Mesenchymal stem cell (in vitro differentiated cells and primary cell): Measurements from ENCODE around the gene EDN3.

ENCODE experiments used
- DNase-seq: peaks from one replicate; pipeline ENCODE4 v3.0.0-alpha.2; 2013
- H2AFZ ChIP-seq: one replicate; pipeline ENCODE4 v1.6.1; 2013; ENCODE audit warnings: low read depth, mild to moderate bottlenecking, control low read depth, inconsistent platforms, low read length, moderate library complexity
- H2AK5ac ChIP-seq: 2 replicates; pipeline ENCODE4 v1.6.1; 2013; ENCODE audit warnings: low read length, moderate library complexity, mild to moderate bottlenecking, inconsistent platforms; ENCODE audit not compliant: severe bottlenecking
- H2BK120ac ChIP-seq: one replicate; pipeline ENCODE4 v1.6.1; 2013; ENCODE audit warnings: low read depth, mild to moderate bottlenecking, inconsistent platforms, low read length, moderate library complexity
- H2BK12ac ChIP-seq, 2 experiments: one replicate each; pipeline ENCODE4 v1.6.1; 2013; ENCODE audit warnings: inconsistent platforms in 2 of 2, low read length in 2 of 2, mild to moderate bottlenecking in 2 of 2, moderate library complexity in 2 of 2, control low read depth in 1 of 2
- H2BK15ac ChIP-seq: one replicate; pipeline ENCODE4 v1.6.1; 2013; ENCODE audit warnings: mild to moderate bottlenecking, low read depth, inconsistent platforms; ENCODE audit not compliant: poor library complexity, severe bottlenecking
- H2BK5ac ChIP-seq: 2 replicates; pipeline ENCODE4 v1.6.1; 2013; ENCODE audit warnings: low read depth, mild to moderate bottlenecking, low read length, control low read depth, inconsistent platforms; ENCODE audit not compliant: poor library complexity, severe bottlenecking
- H3K14ac ChIP-seq, 2 experiments: one replicate each; pipeline ENCODE4 v1.6.1; 2013; ENCODE audit warnings: inconsistent platforms in 2 of 2, low read length in 2 of 2, control low read depth in 1 of 2, mild to moderate bottlenecking in 1 of 2, moderate library complexity in 1 of 2
- H3K18ac ChIP-seq, 2 experiments: one replicate each; pipeline ENCODE4 v1.6.1; 2013; ENCODE audit warnings: inconsistent platforms in 2 of 2, low read length in 2 of 2, control low read depth in 1 of 2, low read depth in 1 of 2, mild to moderate bottlenecking in 1 of 2
- H3K23ac ChIP-seq, 2 experiments: one replicate each; pipeline ENCODE4 v1.6.1; 2013; ENCODE audit warnings: inconsistent platforms in 2 of 2, low read length in 2 of 2, mild to moderate bottlenecking in 2 of 2, moderate library complexity in 2 of 2, control low read depth in 1 of 2
- H3K27ac ChIP-seq: 2 replicates; pipeline ENCODE4 v1.5.1; 2013; ENCODE audit warnings: mild to moderate bottlenecking, moderate library complexity, low read length, control low read depth, inconsistent platforms; ENCODE audit not compliant: poor library complexity, severe bottlenecking
- H3K27me3 ChIP-seq, 2 experiments: 2 replicates each; pipeline versions ENCODE4 v1.6.1 to v1.7.0; 2013; ENCODE audit warnings: low read length in 2 of 2, mild to moderate bottlenecking in 2 of 2, moderate library complexity in 2 of 2, control low read depth in 1 of 2, inconsistent platforms in 1 of 2; ENCODE audit not compliant: control insufficient read depth in 1 of 2, insufficient read depth in 1 of 2
- H3K36me3 ChIP-seq, 2 experiments: 2 replicates each; pipeline versions ENCODE4 v1.6.1 to v1.7.0; 2013; ENCODE audit warnings: low read length in 2 of 2, control low read depth in 1 of 2, inconsistent platforms in 1 of 2, low read depth in 1 of 2, mild to moderate bottlenecking in 1 of 2; ENCODE audit not compliant: insufficient read depth in 2 of 2, control insufficient read depth in 1 of 2
- H3K4ac ChIP-seq, 2 experiments: one replicate each; pipeline ENCODE4 v1.6.1; 2013; ENCODE audit warnings: inconsistent platforms in 2 of 2, low read length in 2 of 2, mild to moderate bottlenecking in 2 of 2, moderate library complexity in 2 of 2, control low read depth in 1 of 2, low read depth in 1 of 2
- H3K4me1 ChIP-seq: 2 replicates; pipeline ENCODE4 v1.6.1; 2013; ENCODE audit warnings: low read depth, low read length, control low read depth; ENCODE audit not compliant: control insufficient read depth, insufficient read depth
- H3K4me2 ChIP-seq: 2 replicates; pipeline ENCODE4 v1.6.1; 2013; ENCODE audit warnings: low read length, mild to moderate bottlenecking, inconsistent platforms; ENCODE audit not compliant: poor library complexity, severe bottlenecking
- H3K4me3 ChIP-seq, 2 experiments: 2 replicates each; pipeline versions ENCODE4 v1.5.1 to v1.7.0; 2013; ENCODE audit warnings: low read length in 2 of 2, mild to moderate bottlenecking in 2 of 2, control low read depth in 1 of 2, low read depth in 1 of 2; ENCODE audit not compliant: insufficient read depth in 1 of 2
- H3K79me1 ChIP-seq: replicated peaks from 2 replicates; pipeline ENCODE4 v1.6.1; 2013; ENCODE audit warnings: mild to moderate bottlenecking, control low read depth, low read length, inconsistent platforms; ENCODE audit not compliant: poor library complexity, severe bottlenecking
- H3K9ac ChIP-seq: 2 replicates; pipeline ENCODE4 v1.7.0; 2013; ENCODE audit warnings: mild to moderate bottlenecking, low read length, moderate library complexity
- H3K9me3 ChIP-seq: 2 replicates; pipeline ENCODE4 v1.7.0; 2013; ENCODE audit warnings: mild to moderate bottlenecking, low read length; ENCODE audit not compliant: control insufficient read depth
- H4K8ac ChIP-seq: one replicate; pipeline ENCODE4 v1.6.1; 2013; ENCODE audit warnings: inconsistent platforms, mild to moderate bottlenecking, low read length, moderate library complexity
- H4K91ac ChIP-seq: one replicate; pipeline ENCODE4 v1.6.1; 2013; ENCODE audit warnings: mild to moderate bottlenecking, low read length, inconsistent platforms
- WGBS: methylation state at CpG from one replicate; pipeline ENCODE4 v1.1.7; 2013; ENCODE audit warnings: mixed read lengths; 5-methylcytosine and 5-hydroxymethylcytosine counted together

The EDN3 gene

GRCh38 chr20:59364611-59365010, 64.2 kb downstream of the EDN3 start:
- Histone ChIP-seq H3K18ac (no peak overlapping the region), H4K91ac (no peak overlapping the region), H3K23ac (no peak overlapping the region), H2AK5ac (no peak overlapping the region), H3K4me1 (no peaks in the 10 kb centered on the region), H3K27me3 (peaks cover 0 to 39% of the 10 kb centered on the region in 2 experiments), H3K14ac (no peak overlapping the region), H3K36me3 (no peaks in the 10 kb centered on the region), H3K4ac (no peak overlapping the region), H3K4me2 (no peak overlapping the region), H2BK5ac (no peak overlapping the region), H4K8ac (no peak overlapping the region), H3K27ac (no peak overlapping the region), H2BK15ac (no peak overlapping the region), H2BK12ac (no peak overlapping the region), H3K4me3 (no peak overlapping the region), H3K9me3 (no peaks in the 10 kb centered on the region), H3K79me1 (no peaks in the 10 kb centered on the region), H2BK120ac (no peak overlapping the region), H2AFZ (no peak overlapping the region), H3K9ac (no peak overlapping the region)
- WGBS: 58% methylated on average over 6 of the region's 6 CpGs
- no peak for DNase-seq

- H3K23ac ChIP-seq: no peak overlapping the region
- no peaks in the 10 kb centered on the region for H3K36me3 ChIP-seq
- H2BK12ac ChIP-seq: no peak overlapping the region
- H2AK5ac ChIP-seq: no peak overlapping the region
- H3K4ac ChIP-seq: no peak overlapping the region
- H3K9me3 ChIP-seq: no peaks in the 10 kb centered on the region
- H3K14ac ChIP-seq: no peak overlapping the region
- no peak overlapping the region for H3K18ac ChIP-seq
- peaks cover 0 to 30% of the 10 kb centered on the region in 2 experiments for H3K27me3 ChIP-seq
- DNase-seq: no peak
- WGBS: 79% methylated on average over 23 of the region's 24 CpGs
- no peak overlapping the region for H3K4me2 ChIP-seq
- H3K9ac ChIP-seq: no peak overlapping the region
- no peak overlapping the region for H3K27ac ChIP-seq
- H2BK5ac ChIP-seq: no peak overlapping the region
- H3K4me3 ChIP-seq: peak overlapping the region in 1 of 2 experiments; percentile 10
- H2BK120ac ChIP-seq: no peak overlapping the region
- H2BK15ac ChIP-seq: no peak overlapping the region
- H4K8ac ChIP-seq: no peak overlapping the region
- no peak overlapping the region for H2AFZ ChIP-seq
- no peaks in the 10 kb centered on the region for H3K4me1 ChIP-seq
- no peak overlapping the region for H4K91ac ChIP-seq
- no peaks in the 10 kb centered on the region for H3K79me1 ChIP-seq
These were observed 65.3 kb downstream of the EDN3 start for GRCh38 chr20:59365611-59366285.

- Histone ChIP-seq H3K27me3 (peaks cover 0 to 6% of the 10 kb centered on the region in 2 experiments), H4K91ac (no peak overlapping the region), H3K23ac (no peak overlapping the region), H2BK120ac (no peak overlapping the region), H3K36me3 (no peaks in the 10 kb centered on the region), H3K18ac (no peak overlapping the region), H3K9me3 (no peaks in the 10 kb centered on the region), H3K4ac (no peak overlapping the region), H3K9ac (no peak overlapping the region), H2AFZ (no peak overlapping the region), H2AK5ac (no peak overlapping the region), H2BK15ac (no peak overlapping the region), H4K8ac (no peak overlapping the region), H3K27ac (no peak overlapping the region), H3K14ac (no peak overlapping the region), H3K4me1 (no peaks in the 10 kb centered on the region), H3K4me3 (no peak overlapping the region), H2BK5ac (no peak overlapping the region), H3K79me1 (no peaks in the 10 kb centered on the region), H2BK12ac (no peak overlapping the region), H3K4me2 (no peak overlapping the region)
- DNase-seq: no peak
- WGBS: 62% methylated on average over 6 of the region's 6 CpGs
These were observed 71.0 kb downstream of the EDN3 start for GRCh38 chr20:59371431-59371830.

GRCh38 chr20:59374261-59374660, 73.8 kb downstream of the EDN3 start:
- DNase-seq: no peak
- Histone ChIP-seq H2BK12ac (no peak overlapping the region), H4K91ac (no peak overlapping the region), H3K27me3 (peaks cover 0 to 16% of the 10 kb centered on the region in 2 experiments), H3K9me3 (no peaks in the 10 kb centered on the region), H3K4me3 (no peak overlapping the region), H2BK120ac (no peak overlapping the region), H3K18ac (no peak overlapping the region), H3K27ac (no peak overlapping the region), H3K4me2 (no peak overlapping the region), H4K8ac (no peak overlapping the region), H3K14ac (no peak overlapping the region), H3K79me1 (no peaks in the 10 kb centered on the region), H3K4me1 (no peaks in the 10 kb centered on the region), H2AK5ac (no peak overlapping the region), H3K36me3 (no peaks in the 10 kb centered on the region), H3K23ac (no peak overlapping the region), H2BK15ac (no peak overlapping the region), H2AFZ (no peak overlapping the region), H2BK5ac (no peak overlapping the region), H3K4ac (no peak overlapping the region), H3K9ac (no peak overlapping the region)
- 30% methylated on average over 1 of the region's 1 CpG for WGBS
